T-helper 9 cell (primary cell): Measurements from ENCODE around the gene U2AF1.
"Not testable (repeated sequence)": the region's sequence is repeated elsewhere in the genome, so short reads cannot be mapped to it uniquely, and the experiment has no call there.

Experiments
- DNase-seq: peaks from one replicate; pipeline ENCODE4 v3.0.0-alpha.2; 2020
- total RNA-seq, 2 donors: gene quantifications; one replicate each; lab custom pipeline; 2026; lab: John Stamatoyannopoulos, UW

U2AF1 gene, protein sequence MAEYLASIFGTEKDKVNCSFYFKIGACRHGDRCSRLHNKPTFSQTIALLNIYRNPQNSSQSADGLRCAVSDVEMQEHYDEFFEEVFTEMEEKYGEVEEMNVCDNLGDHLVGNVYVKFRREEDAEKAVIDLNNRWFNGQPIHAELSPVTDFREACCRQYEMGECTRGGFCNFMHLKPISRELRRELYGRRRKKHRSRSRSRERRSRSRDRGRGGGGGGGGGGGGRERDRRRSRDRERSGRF
- total RNA-seq: 3.4 to 39.6 reads per million in 2 donors

GRCh38 chr21:43106965-43107793 lies at the start of gene U2AF1:
TSS of gene U2AF1 (minus strand) at chr21:43107570. CDS start at chr21:43107494, 76 bp downstream.
- peak; percentile 65 for DNase-seq

GRCh38 chr21:43153601-43154000 lies 46.2 kb upstream of the U2AF1 start:
- not testable (repeated sequence) for DNase-seq

DNA sequence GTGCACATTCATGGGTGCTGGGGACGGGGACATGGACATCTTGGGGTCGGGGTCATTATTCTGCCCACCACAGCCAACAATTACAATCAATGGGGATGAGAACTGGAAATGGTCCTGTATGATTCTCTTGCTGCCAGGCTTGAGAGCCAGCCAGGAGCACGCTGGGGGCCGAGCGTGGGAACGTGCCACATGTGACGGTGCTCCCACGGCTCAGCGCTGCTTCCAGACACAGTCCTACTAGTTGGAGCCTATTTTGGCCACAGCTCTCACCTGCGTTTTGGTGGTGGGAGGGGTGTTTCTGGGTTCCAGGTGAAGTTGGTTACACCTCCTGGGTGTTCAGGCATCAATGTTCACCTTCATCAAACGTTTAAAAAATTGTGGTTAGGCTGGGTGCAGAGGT lies 42.0 kb upstream of the U2AF1 start:
- not testable (repeated sequence) for DNase-seq

GRCh38 chr21:43147999-43148398 lies 40.6 kb upstream of the U2AF1 start:
- DNase-seq: not testable (repeated sequence)

DNA sequence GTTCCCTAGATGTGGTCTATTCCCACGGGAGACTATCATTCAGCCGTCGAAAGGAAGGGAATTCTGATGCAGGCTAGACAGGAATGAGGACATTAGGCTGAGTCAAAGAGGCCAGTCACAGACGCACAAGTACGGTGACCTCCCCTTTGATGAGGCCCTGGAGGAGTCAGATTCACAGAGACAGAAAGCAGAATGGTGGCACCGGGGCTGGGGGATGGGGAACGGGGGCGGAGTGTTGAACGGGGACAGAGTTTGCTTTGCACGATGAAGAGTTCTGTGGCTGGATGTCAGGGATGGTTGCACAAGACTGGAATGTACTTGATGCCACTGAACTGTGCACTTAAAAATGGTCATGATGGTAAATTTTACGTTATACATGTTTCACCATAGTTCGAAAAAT lies 39.3 kb upstream of the U2AF1 start:
- DNase-seq: not testable (repeated sequence)

GRCh38 chr21:43141407-43141806 lies 34.0 kb upstream of the U2AF1 start:
- not testable (repeated sequence) for DNase-seq

DNA sequence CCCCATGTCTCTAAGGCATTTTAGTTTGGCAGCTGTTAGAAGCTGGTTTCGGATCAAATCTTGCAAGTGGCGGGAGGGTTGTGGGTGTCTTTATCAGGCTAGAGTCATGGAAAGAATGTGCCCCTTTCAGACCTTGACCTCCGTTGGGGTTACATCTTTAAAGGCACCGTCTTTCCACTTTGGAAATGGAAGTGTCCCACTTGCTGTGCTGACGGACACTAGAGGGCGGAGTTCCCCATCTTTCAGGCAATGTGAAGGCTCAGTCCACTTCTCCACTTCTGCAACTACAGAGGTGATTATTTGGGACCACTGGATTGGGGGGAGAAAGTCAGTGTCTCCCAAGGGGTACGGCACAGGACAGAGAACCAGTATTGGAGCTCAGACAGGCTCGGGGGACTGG lies 31.6 kb upstream of the U2AF1 start:
- not testable (repeated sequence) for DNase-seq

DNA sequence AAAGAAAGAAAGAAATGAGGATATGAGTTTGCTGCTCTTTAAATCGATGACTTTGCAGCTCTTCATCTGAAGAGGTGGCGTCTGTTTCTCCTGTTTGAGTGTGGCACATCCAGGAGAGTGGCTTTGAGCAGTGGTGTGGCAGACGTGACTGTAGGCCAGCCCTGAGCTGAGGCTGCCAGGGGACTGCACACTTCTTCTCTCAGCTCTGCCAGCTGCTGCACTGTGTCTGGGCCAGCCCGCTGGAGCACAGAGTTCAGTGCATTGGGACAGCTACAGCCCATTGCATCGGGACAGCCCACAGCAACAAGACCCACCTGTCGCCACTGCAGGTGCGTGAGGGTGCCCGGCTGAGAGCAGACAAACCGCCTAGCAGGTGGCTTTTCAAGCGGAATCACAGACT lies 27.1 kb upstream of the U2AF1 start:
- DNase-seq: not testable (repeated sequence)

GRCh38 chr21:43130094-43130493 lies 22.7 kb upstream of the U2AF1 start:
- DNase-seq: not testable (repeated sequence)

GRCh38 chr21:43115956-43116355 lies 8.6 kb upstream of the U2AF1 start:
- DNase-seq: not testable (repeated sequence)

- not testable (repeated sequence) for DNase-seq
These were observed 7.1 kb upstream of the U2AF1 start for GRCh38 chr21:43114483-43114882.

GRCh38 chr21:43109006-43109405 lies 1.6 kb upstream of the U2AF1 start:
- DNase-seq: not testable (repeated sequence)

DNA sequence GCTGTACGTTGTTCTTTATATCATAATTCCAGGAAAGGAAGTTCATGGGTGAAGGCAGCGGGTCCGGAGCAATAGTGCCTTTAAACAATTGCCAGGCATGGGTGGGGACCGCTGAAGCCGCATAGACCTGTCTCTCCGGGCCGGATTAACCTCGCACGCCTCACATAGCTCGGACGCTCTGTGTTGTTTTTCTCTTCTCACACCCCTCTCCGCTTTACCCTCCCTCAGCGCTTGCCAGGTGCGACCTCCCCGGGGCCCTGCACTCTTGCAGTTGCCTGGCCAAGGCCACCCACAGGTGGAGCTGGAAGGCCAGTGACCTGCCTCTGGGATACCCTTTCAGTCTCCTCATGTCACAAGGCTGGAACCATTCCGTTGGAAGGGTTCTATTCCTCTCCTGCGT lies 807 bp upstream of the U2AF1 start:
- DNase-seq: not testable (repeated sequence)

GRCh38 chr21:43107794-43108137 lies 396 bp upstream of the U2AF1 start:
- not testable (repeated sequence) for DNase-seq

GRCh38 chr21:43104642-43105041 lies 2.7 kb downstream of the U2AF1 start:
- not testable (repeated sequence) for DNase-seq

GRCh38 chr21:43102281-43102680 lies 5.1 kb downstream of the U2AF1 start:
- not testable (repeated sequence) for DNase-seq

DNA sequence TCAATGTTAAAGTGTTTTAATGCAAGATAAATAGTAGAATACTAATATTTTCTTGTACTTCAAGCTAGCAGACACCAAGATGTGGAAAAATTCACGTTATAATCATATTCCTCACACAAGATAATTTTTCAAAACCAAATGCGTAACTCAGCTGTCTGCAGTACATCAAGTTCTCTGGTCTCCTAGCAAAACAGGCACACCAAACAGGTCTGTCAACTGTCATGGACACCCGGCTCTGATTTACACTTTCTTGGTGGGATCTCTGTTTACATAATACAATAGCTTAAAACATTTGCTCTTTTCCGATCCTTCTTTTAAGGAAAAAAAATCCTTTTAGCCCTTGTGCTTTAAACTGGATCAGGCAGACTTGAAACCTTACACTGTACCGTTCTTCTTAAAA lies 5.7 kb downstream of the U2AF1 start:
- DNase-seq: not testable (repeated sequence)

- not testable (repeated sequence) for DNase-seq
These were observed 6.4 kb downstream of the U2AF1 start for GRCh38 chr21:43101000-43101399.

GRCh38 chr21:43091979-43092614 lies 15.3 kb downstream of the U2AF1 start:
- not testable (repeated sequence) for DNase-seq

GRCh38 chr21:43090947-43091346 lies 16.4 kb downstream of the U2AF1 start:
- DNase-seq: not testable (repeated sequence)

GRCh38 chr21:43089463-43089862 lies 17.9 kb downstream of the U2AF1 start:
- not testable (repeated sequence) for DNase-seq

DNA sequence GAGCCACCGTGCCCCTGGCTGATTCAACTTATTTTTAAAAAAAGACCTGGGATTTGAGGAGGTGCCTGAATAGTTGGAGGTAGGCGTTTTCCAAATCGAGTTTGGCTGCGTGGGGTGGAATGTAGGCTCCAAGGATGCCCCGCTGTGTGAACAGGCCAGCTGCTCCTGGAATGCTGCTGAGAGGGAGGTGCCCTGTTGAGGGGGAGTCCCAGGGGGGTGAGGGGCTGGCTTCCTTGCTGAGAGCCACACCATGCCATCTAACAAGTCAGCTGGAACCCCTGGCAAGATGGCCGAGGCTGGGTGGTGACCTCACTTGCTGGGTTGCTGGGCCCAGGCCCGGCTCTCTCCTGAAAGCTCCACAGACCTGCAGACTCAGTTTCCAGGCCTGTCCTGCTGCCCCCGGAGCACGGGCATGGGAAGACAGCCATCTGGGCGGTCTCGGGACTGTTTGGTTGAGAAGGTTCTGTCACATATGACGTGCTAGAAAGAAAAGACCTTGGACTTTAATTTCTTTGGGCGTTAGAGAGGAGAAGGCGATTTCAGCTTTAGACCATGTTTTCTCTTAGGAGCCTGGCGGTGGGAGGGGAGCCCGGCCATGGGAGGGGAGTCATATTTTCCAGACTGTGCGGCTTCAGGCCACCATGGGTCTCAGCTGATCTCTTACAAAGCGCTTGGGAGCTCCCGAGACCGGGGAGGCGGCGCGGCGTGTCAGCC lies 24.6 kb downstream of the U2AF1 start:
- DNase-seq: not testable (repeated sequence)

GRCh38 chr21:43076643-43077042 lies 30.7 kb downstream of the U2AF1 start:
- not testable (repeated sequence) for DNase-seq
